Measurements from ENCODE around the gene KRT31. TPM values are rescaled to one million over a fixed set of nuclear protein-coding genes. Genes with fewer than 3 reads are reported as not detected.

Gene KRT31
- total RNA-seq, 1 experiment from 2014 or later, result not detected

DNA sequence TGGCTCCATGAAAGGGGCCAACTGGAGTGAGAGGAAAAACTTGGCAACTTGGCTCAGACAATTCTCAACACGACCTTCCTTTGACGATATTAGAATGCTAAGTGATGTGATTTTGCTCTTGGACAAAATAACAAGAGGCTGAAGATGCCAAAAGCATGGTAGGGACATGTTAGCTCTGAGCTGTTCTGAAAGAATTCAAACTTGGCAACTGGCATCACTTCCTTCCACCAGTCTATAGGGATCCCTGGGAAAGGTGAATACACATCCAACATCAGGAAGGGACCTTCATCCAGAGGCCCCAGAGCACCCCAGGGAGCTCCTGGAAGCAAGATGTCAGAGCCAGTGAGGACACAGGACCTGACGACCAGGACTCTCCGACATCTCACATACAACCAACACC lies 22.7 kb upstream of the KRT31 start:
- DNase-seq (ENCODE audit: low read depth), result no peak
- in situ Hi-C loops (cut with HindIII; ENCODE audit: low pct_unique_long_range_greater_than_20kb, low sequenced_read_pairs), result no loop called here

DNA sequence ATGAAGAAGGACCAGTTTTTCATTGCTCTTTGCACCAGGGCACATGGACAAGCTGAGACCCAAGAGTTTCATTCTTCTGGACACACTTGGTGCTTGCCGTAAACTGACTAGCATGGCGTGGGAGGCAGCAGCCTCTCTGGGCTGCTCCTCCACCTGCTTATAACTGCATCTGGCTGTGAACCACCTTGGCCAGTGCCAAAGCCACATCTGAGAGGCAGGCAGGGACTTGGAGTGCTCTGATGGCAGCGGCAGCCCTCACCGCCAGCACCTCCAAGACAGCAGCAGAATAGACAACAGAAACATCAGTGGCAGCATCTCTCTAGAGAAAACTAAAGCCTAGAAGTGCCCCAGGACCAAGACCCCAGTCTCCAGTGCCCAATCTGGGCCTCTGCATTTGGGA lies 22.3 kb upstream of the KRT31 start:
- DNase-seq (ENCODE audit: low read depth), result no peak
- in situ Hi-C loops (cut with HindIII; ENCODE audit: low pct_unique_long_range_greater_than_20kb, low sequenced_read_pairs), result no loop called here

DNA sequence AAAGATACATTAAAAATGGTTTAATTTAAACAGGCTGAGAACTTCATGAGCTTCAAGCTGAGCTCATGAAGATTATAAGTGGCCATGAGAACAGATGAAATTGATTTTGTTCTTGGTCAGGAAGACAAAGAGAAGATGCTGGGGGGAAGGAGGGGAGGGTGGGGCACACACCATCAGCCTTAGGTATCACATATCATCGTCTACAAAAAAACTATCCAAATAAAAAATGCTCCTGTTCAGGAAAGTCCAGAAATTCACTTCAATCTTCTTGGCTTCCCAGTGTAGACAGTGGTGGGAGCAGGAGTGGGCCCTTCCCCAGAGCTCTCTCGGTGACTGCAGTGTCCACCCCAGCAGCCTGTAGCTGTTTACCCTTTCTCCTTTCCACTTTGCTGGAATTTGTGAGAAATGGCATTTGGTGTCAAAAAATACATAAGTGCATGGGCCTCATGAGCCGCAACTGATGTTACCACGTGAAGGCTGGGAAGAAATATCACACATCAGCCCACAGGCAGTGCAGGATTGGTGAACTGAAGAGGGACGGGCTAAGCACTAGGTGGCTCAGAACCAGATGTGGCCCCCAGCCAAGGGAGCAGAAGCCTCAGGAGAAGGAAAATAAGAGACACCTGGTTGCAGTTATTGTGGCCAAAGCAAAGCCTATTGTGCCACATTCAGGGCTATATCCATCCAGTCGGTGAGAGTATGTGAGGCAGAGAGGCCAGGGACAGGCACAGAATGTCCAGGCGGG lies 20.9 kb upstream of the KRT31 start:
- in situ Hi-C loops (cut with HindIII; ENCODE audit: low pct_unique_long_range_greater_than_20kb, low sequenced_read_pairs), result no loop called here
- DNase-seq (ENCODE audit: low read depth), result no peak

DNA sequence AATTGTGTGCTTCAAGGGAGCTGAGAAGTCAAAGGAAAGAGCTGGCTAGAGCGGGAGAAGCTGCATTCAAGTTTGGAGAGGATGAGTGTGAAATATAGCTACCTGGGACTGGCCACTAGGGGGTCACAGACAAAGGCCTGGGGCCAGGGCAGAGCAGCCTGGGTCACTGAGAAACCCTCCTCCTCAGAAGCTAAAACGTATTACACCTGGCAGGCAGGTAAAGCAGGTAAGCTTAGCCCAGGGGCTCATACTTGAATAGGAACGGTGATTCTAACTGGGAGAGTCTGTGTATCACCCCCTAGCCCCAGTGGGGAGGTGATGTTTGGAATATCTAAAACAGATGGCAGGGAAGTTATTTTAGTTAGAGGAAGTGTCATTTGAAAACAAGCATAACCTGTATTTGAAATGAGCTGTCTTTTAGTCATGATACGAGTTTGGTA lies 20.2 kb upstream of the KRT31 start:
- DNase-seq (ENCODE audit: low read depth), result no peak
- in situ Hi-C loops (cut with HindIII; ENCODE audit: low pct_unique_long_range_greater_than_20kb, low sequenced_read_pairs), result no loop called here

DNA sequence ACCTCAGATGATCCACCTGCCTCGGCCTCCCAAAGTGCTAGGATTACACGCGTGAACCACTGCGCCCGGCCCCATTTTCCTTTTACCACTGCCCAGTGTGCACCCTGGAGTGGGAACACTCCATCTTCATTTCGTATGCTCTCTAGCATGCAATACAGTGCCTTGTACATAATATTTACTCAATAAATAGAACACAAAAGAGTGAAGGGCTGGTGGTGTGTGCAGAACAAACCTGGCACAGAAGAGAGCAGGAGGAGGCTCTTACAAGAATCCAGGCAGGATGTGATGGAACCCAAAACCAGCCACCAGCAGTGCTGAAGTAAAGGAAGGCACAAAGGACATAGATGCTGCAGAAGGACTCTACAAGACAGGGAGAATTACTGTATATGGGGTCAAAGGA lies 19.7 kb upstream of the KRT31 start:
- DNase-seq (ENCODE audit: low read depth), result no peak
- in situ Hi-C loops (cut with HindIII; ENCODE audit: low pct_unique_long_range_greater_than_20kb, low sequenced_read_pairs), result no loop called here

DNA sequence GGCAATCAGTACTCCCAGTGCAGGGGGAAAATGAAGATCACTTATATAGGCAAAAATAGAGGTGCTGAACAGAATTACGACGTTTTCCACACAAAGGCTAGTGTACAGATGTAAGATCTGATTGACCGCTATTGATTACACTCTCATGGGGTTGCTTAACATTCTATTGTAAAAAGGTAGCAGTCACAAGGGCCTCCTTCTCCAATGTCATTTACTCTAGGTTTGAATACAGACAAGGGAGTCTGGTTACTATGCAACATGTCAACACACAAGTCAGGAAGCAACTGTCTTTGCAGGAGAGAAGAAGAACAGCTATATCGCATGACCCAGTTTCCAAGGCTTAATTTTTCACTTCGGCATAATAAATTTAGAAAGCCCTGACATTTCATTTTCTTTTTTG lies 19.1 kb upstream of the KRT31 start:
- in situ Hi-C loops (cut with HindIII; ENCODE audit: low pct_unique_long_range_greater_than_20kb, low sequenced_read_pairs), result no loop called here
- DNase-seq (ENCODE audit: low read depth), result no peak

DNA sequence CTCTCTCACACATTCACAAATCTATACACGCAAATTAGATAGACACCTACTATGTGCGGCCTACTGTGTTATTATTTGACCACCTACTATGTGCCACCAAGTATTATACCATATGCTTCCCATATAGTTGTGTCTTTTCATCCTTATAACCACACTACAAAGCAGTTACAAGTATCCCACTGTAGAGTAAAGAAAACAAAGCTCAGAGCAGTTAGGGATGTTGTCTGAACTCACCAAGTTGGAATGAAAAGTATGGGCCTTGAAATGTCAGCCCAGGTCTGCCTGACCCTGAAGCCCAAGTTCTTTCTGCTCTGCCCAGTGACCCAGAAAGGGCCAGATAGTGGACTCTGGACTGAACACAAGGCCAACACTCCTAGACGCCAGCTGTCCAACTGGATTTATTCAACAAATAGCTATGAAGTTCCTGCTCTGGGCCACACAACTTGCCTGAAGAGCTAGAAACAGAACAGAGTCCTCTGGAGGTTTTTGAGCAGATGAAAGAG lies 18.5 kb upstream of the KRT31 start:
- in situ Hi-C loops (cut with HindIII; ENCODE audit: low pct_unique_long_range_greater_than_20kb, low sequenced_read_pairs), result no loop called here
- peak; percentile 72 for DNase-seq (ENCODE audit: low read depth)

DNA sequence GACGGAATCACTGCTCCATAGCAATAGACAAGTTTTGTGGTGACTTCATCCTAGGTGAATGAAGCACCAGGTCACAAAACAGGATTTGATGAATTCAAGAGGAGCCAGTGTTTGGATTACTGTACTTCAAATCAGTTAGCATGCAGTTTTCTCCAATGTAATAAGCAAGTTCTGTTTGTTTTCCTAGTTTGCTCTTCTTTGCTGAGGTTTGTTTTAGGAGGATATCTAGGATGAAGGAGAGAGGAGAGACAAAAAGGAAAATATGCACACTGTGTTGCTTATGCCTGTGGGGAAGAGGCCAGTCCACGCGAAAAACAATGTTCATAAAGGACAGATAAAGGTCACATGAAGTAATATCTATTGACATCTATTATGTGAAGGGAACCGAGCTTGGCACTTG lies 18.0 kb upstream of the KRT31 start:
- in situ Hi-C loops (cut with HindIII; ENCODE audit: low pct_unique_long_range_greater_than_20kb, low sequenced_read_pairs), result no loop called here
- peak; percentile 33 for DNase-seq (ENCODE audit: low read depth)

DNA sequence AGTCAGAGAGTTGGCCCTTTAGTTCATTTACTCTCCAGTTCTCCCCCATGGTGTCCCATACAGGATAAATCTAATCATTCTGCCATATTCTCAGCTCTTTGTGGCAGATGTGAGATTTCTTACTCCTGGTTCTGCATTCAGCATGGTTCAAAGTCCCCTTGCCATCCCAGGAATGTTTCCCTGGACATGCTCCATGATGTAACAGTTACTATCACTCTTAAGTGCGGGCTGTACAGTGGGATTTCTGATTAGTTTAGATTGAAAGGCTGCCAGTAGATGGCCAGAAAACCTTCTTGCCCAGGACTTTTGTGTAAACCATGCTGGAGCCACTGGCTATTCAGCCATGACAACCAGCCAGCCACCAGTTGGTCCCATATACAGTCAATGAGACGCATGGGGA lies 16.6 kb upstream of the KRT31 start:
- DNase-seq (ENCODE audit: low read depth), result peak; percentile 55
- in situ Hi-C loops (cut with HindIII; ENCODE audit: low pct_unique_long_range_greater_than_20kb, low sequenced_read_pairs), result no loop called here

GRCh38 chr17:41413353-41413957 lies 16.0 kb upstream of the KRT31 start:
- no peak for DNase-seq (ENCODE audit: low read depth)
- in situ Hi-C loops (cut with HindIII; ENCODE audit: low pct_unique_long_range_greater_than_20kb, low sequenced_read_pairs), result no loop called here

GRCh38 chr17:41411072-41411840 lies 13.8 kb upstream of the KRT31 start:
- DNase-seq (ENCODE audit: low read depth), result no peak
- in situ Hi-C loops (cut with HindIII; ENCODE audit: low pct_unique_long_range_greater_than_20kb, low sequenced_read_pairs), result no loop called here

DNA sequence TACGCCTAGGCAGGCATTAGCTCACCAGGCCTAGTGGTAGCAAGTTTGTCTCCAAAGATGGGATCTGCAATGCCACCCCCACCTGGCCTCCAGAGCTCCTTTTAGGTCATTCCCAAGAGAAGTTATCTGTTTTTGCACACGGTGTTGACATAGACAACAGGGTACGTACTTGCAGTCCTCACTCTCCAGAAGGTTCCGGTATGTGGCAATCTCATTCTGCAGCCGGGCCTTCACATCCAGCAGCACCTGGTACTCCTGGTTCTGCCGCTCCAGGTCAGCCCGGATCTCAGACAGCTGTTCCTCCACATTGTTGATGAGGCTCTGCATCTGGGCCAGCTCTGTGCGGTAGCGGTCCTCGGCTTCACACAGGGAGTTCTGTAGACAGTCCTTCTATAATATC lies 9.8 kb upstream of the KRT31 start:
- in situ Hi-C loops (cut with HindIII; ENCODE audit: low pct_unique_long_range_greater_than_20kb, low sequenced_read_pairs), result no loop called here
- DNase-seq (ENCODE audit: low read depth), result no peak

DNA sequence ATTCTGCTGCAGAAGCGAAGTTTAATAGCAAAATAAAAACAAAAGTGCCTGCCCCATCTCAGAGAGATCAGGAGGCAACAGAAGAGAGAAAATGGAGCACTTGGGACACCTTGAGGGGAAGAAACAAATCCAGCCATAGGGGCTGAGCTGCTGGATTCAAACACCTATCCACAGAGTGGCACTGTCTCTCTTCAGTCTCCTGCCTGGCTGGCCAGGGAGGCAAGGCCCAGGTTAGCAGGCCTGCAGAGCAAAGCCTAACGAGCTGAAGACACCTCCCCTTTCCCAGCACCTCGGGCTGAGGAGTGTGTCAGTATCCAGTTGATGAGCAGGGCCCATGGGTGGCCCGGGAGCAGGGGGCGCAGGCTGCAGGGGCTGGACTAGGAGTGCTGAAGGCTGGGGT lies 8.8 kb upstream of the KRT31 start:
- in situ Hi-C loops (cut with HindIII; ENCODE audit: low pct_unique_long_range_greater_than_20kb, low sequenced_read_pairs), result no loop called here
- DNase-seq (ENCODE audit: low read depth), result peak; percentile 61

DNA sequence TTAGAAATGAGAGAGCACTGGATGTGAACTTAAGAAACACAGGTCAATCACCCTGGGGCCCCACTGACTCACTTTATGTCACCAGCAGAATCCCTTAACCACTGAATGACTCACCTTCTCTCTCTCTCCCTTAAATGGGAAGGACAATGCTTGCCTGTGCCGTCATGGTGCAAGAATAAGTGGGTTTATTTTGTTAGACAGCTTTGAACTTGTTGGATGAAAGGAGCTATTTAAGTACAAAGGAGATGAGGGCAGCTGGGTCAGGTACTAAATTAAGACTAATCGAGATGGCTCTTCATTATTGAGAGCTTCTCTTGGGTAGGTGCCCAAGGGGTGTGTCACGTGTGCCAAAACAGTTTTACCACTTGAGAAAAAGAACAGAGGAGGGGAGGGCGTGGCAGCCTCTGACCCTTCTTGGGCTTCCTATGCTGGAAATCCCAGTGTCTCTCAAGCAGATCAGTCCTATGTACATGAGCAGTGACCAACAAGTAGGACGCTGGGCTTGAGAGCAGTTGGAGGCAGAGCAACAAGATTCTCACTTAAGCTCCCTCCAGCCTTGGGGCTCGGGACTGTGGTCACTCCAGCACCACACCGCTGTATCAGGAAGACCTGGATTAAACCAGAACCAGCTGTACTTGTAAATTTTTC lies 6.7 kb upstream of the KRT31 start:
- DNase-seq (ENCODE audit: low read depth), result peak; percentile 99
- in situ Hi-C loops (cut with HindIII; ENCODE audit: low pct_unique_long_range_greater_than_20kb, low sequenced_read_pairs), result no loop called here

- in situ Hi-C loops (cut with HindIII; ENCODE audit: low pct_unique_long_range_greater_than_20kb, low sequenced_read_pairs), result no loop called here
- DNase-seq (ENCODE audit: low read depth), result peak; percentile 35
Observed at GRCh38 chr17:41403404-41404023, 6.1 kb upstream of the KRT31 start.

DNA sequence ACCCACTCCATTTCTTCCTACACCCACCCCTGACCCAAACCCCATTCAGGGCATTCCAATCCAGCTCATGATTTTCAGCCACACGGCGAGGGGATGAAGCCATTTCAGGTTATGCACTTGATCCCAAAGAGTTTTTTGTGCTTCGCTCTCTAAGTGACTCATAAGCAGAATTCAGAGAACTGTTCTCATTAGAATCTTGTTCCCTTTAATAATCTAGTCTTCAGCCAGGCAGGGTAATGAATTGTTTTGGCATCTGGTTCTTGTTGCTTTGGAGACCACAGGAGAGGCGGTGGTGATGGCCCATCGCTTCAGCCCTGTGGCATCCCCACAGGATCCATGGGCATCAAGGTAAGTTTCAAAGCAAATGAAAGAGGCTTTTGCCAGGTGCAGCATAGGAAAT lies 4.8 kb upstream of the KRT31 start:
- no peak for DNase-seq (ENCODE audit: low read depth)
- in situ Hi-C loops (cut with HindIII; ENCODE audit: low pct_unique_long_range_greater_than_20kb, low sequenced_read_pairs), result no loop called here

GRCh38 chr17:41396340-41396739 lies 1.1 kb downstream of the KRT31 start:
- in situ Hi-C loops (cut with HindIII; ENCODE audit: low pct_unique_long_range_greater_than_20kb, low sequenced_read_pairs), result no loop called here
- no peak for DNase-seq (ENCODE audit: low read depth)

DNA sequence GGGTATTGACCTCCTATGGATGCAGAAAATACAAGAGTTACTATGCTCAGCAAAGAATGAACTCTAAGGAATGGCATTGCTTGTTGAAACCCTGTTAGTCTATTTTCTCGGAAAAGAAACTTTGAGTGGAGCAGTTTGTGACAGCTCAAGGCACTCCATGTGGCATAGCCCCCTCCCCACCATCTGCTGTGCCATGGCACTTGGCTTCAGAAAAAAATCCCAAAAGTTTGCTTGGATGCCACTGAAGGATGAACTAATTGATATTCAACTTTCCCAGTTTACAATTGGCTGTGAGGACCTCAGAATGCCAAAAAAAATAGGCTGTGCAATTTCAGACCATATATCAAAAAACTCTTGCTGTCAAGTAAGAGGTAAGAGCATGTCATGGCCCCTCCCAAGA lies 1.8 kb downstream of the KRT31 start:
- no peak for DNase-seq (ENCODE audit: low read depth)
- in situ Hi-C loops (cut with HindIII; ENCODE audit: low pct_unique_long_range_greater_than_20kb, low sequenced_read_pairs), result no loop called here
